Sciatic nerve (tissue), 2 donors: ENCODE data around the gene GSE1. TPM values are rescaled to one million over a fixed set of nuclear protein-coding genes. Genes with fewer than 3 reads are reported as not detected.
A peak's percentile ranks its signal among the peaks of the same experiment; 100 is the strongest.

Source experiments
- ATAC-seq: fragments of 200-7000 bp; cut with Tn5 transposase; one replicate; pipeline ENCODE4 v1.9.1; 2020; ENCODE audit warnings: mild to moderate bottlenecking, moderate library complexity
- DNase-seq: peaks from one replicate; pipeline ENCODE4 v3.0.0-alpha.2; 2020; ENCODE audit warnings: low spot score
- intact Hi-C: fragments of 100-400 bp; cut with DNase I; formaldehyde crosslinking; loops from one replicate; pipeline ENCODE4 v1.14.2; 2022
- total RNA-seq: library from RNA; stranded (reverse); fragmentation: NEBNext Ultra II Directional; extraction: Animal tissue kit (Norgen Biotek cat#: 25700); gene quantifications from one replicate; pipeline ENCODE4 v1.2.1, GENCODE V29; 2021
- donor health status: DM: no; HTN: no; CAD: no.
- donor health status: DM: no; HTN: no; CAD: no.

Gene GSE1
- total RNA-seq, 1 donor from 2014 or later, result 97.3 TPM

GRCh38 chr16:85611444-85612190 lies 1.5 kb upstream of the GSE1 start:
- intact Hi-C loops, result loop anchor here (10.0 kb wide), 2 partner anchors 307 to 337 kb away; no protein-coding TSS in a partner anchor
- peak; percentile 26 for ATAC-seq
- DNase-seq, result peak; percentile 90

GRCh38 chr16:85612191-85612800 lies 826 bp upstream of the GSE1 start:
- intact Hi-C loops, result loop anchor here (10.0 kb wide), 2 partner anchors 307 to 337 kb away; no protein-coding TSS in a partner anchor
- DNase-seq, result peak; percentile 80
- peak; percentile 6 for ATAC-seq

DNA sequence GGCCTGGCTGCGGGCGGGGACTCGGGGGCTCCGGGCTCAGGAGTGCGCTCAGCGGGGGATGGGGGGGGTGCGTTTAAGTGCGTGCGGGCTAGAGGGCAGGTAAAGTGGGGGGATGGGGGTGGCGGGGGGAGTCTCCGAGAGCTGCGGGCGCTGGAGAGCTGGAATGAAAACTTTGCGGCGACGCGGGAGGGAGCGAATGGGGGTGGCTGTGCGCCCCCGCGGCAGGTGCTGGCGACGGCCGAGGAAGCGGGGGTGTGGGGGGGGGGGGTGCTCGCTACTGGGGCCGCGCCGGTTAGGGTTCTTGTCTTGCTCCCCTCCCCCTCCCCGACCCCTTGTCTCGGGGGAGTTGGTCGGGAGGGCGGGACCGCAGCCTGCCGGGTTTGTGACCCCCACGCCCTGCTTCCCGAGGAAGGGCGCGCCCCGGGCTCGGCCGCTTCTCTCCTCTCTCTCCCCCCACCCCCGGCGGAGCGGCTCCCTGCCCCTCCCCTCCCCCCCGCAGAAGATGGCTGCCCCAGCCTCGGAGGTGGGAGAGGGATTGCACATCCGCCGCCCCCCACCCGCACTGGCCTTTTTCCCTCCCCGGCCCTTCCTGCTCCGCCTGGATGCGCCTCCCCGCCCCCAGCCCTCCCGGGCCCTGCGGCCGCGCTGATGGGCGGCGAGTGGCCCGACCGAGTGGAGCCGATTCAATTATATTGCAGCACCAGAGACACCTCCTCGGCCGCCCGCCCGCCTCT lies 649 bp downstream of the GSE1 start:
- peak; percentile 80 for DNase-seq
- intact Hi-C loops, result loop anchor here (10.0 kb wide), 2 partner anchors 309 to 339 kb away; no protein-coding TSS in a partner anchor
- peak; percentile 34 for ATAC-seq

GRCh38 chr16:85614338-85615013 lies 1.4 kb downstream of the GSE1 start:
- ATAC-seq (no peak), DNase-seq (no peak)
- intact Hi-C loops, result loop anchor here (10.0 kb wide), 2 partner anchors 310 to 340 kb away; no protein-coding TSS in a partner anchor

- DNase-seq, result no peak
- intact Hi-C loops, result loop anchor here (10.0 kb wide), 2 partner anchors 310 to 340 kb away; no protein-coding TSS in a partner anchor
- peak; percentile 4 for ATAC-seq
Measured at GRCh38 chr16:85615014-85615851, 2.1 kb downstream of the GSE1 start.

GRCh38 chr16:85615852-85616606 lies 2.9 kb downstream of the GSE1 start:
- DNase-seq (peak; percentile 88), ATAC-seq (peak; percentile 58)
- intact Hi-C loops, result loop anchor here (10.0 kb wide), 2 partner anchors 311 to 341 kb away; no protein-coding TSS in a partner anchor

DNA sequence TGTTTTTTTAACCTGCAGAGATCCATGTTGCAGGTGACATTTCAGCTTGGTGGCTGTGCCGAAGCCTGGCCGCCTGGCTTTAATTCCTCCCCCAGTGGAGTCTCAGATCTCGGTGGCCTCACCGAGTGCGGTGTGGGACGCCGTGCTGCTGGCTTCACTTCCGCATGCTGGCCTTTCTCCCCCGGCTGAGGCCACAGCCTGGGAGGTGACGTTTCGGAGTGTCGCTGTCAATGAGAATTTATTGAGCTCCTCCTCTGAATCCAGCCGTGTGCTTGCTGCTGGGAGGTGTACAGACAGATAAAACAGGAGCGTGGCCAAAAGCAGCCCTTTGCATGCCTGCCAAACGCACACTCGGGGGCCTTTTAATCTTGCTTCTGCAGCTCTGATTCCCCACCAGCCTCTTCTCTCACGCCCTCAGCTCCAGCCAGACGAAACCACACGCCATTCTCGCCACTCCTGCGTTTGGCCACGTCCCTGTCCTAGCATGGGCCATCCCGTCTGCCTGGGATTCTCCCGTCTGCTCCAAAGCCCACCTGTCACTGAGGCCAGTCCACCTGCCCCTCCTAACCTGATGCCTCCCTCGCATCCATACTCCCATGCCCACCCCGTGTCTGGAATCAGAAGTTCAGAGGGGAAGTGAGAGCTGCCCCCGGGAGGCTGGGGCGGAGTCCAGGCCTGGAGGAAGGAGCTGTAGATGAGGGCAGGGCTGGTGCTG lies 3.6 kb downstream of the GSE1 start:
- no peak for DNase-seq
- ATAC-seq, result peak; percentile 6
- intact Hi-C loops, result loop anchor here (10.0 kb wide), 2 partner anchors 312 to 342 kb away; no protein-coding TSS in a partner anchor

GRCh38 chr16:85617948-85618347 lies 4.8 kb downstream of the GSE1 start:
- ATAC-seq (no peak), DNase-seq (no peak)
- intact Hi-C loops, result loop anchor here (10.0 kb wide), 2 partner anchors 313 to 343 kb away; no protein-coding TSS in a partner anchor

DNA sequence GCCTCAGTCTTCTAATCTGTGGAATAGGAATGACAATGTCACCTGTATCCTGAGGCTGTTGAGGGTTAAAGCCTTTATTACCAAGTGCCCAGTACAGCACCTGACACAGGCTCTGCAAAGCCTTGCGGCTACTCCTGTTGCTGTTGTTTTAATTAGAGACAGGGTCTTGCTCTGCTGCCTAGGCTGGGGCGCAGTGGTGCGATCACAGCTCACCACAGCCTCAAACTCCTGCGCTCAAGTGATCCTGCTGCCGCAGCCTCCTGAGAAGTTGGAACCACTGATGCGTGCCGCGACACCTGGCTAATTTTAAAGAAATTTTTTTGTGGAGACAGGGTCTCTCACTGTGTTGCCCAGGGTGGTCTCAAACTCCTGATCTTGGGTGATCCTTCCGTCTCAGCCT lies 5.4 kb downstream of the GSE1 start:
- DNase-seq, result no peak
- intact Hi-C loops, result loop anchor here (10.0 kb wide), 2 partner anchors 314 to 344 kb away; no protein-coding TSS in a partner anchor
- no peak for ATAC-seq

GRCh38 chr16:85619101-85619891 lies 6.2 kb downstream of the GSE1 start:
- intact Hi-C loops, result loop anchor here (10.0 kb wide), 2 partner anchors 314 to 344 kb away; no protein-coding TSS in a partner anchor
- ATAC-seq (no peak), DNase-seq (no peak)

GRCh38 chr16:85620374-85620773 lies 7.3 kb downstream of the GSE1 start:
- DNase-seq, result no peak
- intact Hi-C loops, result no loop called here
- ATAC-seq, result no peak

DNA sequence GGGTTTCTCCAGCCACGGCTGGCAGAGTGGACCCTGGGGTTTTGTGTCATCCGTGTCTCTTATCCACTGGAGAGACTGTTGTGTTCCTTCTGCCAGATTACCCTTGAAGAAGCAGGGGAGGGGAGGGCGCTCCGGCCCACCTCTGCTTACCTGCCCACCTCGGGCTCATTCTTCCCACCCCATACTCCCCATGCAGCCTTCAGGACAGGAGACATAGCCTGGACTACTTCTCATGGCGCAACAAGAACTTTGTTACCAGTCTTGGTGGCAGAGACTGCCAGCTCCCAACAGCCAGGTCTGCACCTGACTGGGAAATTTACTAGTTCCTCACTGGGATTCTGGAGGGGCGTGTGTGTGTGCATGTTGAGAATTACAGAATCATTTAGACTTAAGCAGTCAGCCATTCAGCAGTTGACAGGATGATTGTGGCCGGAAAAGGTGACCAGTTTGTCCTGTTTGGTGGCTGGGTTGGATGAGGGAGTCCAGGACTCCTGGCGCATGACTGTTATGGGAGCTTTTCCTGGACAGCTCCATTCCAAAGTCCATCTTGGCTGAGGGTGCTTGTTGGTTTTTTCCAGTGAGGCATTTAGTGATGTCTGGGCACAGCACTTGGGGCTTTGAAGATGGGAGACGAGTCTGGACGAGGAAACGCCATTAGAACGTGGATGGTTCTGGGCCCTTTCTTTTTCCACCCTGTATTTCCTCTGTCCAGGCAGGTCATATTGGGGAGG lies 8.7 kb downstream of the GSE1 start:
- no peak for ATAC-seq
- intact Hi-C loops, result no loop called here
- no peak for DNase-seq

- intact Hi-C loops, result no loop called here
- DNase-seq (no peak), ATAC-seq (no peak)
Measured at GRCh38 chr16:85622683-85623082, 9.6 kb downstream of the GSE1 start.

GRCh38 chr16:85623250-85623649 lies 10.1 kb downstream of the GSE1 start:
- intact Hi-C loops, result no loop called here
- no peak for ATAC-seq
- no peak for DNase-seq

DNA sequence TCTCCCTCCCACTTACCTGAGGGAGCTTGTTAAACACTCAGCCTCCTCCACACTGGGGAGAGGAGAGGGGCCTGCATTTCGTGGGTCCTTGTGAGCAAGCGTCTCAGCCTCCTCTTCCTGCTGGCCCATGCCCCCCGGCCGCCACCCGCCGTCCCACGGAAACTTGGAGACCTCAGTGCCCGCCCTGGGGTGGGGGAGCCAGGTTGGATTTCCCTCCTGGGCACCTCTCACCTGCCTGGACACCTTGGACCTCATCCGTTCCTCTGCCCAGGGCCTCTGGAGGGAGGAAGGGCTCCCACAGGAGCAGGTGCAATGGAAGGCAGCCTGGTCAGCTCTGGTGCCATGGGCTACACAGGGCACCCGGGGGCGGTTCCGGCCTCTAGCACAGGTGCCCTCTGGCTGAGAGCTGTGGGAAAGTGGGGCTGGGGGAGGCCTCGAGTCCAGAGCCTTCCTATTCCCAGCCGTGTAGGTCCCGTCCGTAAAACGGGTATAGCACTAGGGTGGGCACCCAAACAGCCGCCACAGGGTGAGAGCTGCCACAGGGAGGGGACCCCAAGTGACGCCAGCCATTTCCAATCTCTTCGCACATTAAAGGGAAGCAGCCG lies 11.0 kb downstream of the GSE1 start:
- intact Hi-C loops, result no loop called here
- ATAC-seq (no peak), DNase-seq (no peak)
